ENCODE results near the gene PES1.
"Not testable (repeated sequence)": the region's sequence is repeated elsewhere in the genome, so short reads cannot be mapped to it uniquely, and the experiment has no call there.

Gene PES1

GRCh38 chr22:30634471-30635233, 42.9 kb upstream of the PES1 start:
- peak; percentile 90 for TF ChIP-seq CTCF (conservative IDR thresholded peaks at IDR 0.05; ENCODE audit: low read length)
- DNase-seq (ENCODE audit: low read depth), result peak; percentile 87
- peak overlapping the region; percentile 44 for H3K4me3 ChIP-seq (ENCODE audit: low read length)

GRCh38 chr22:30631469-30631868, 39.8 kb upstream of the PES1 start:
- H3K4me3 ChIP-seq (ENCODE audit: low read length); DNase-seq (ENCODE audit: low read depth): not testable (repeated sequence)

GRCh38 chr22:30628491-30628890, 36.8 kb upstream of the PES1 start:
- no peak for TF ChIP-seq CTCF (conservative IDR thresholded peaks at IDR 0.05; ENCODE audit: low read length)
- no peak overlapping the region for H3K4me3 ChIP-seq (ENCODE audit: low read length)
- DNase-seq (ENCODE audit: low read depth), result no peak

DNA sequence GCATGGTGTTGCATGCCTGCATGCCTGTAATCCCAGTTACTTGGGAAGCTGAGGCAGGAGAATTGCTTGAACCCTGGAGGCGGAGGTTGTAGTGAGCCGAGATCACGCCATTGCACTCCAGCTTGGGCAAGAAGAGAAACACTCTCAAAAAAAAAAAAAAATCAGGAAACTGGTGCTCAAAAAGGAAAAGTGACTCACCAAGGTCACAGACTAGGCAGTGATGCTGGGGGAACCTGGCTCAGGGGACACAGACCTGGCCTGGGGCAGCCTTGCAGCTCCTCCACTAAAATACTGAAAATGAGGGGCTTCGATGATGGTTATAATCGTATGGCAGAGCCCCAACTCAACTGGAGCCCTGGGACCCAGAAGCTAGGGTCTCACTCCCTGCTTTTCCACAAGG, 35.8 kb upstream of the PES1 start:
- H3K4me3 ChIP-seq (ENCODE audit: low read length), result no peak overlapping the region
- no peak for TF ChIP-seq CTCF (conservative IDR thresholded peaks at IDR 0.05; ENCODE audit: low read length)
- DNase-seq (ENCODE audit: low read depth), result no peak

DNA sequence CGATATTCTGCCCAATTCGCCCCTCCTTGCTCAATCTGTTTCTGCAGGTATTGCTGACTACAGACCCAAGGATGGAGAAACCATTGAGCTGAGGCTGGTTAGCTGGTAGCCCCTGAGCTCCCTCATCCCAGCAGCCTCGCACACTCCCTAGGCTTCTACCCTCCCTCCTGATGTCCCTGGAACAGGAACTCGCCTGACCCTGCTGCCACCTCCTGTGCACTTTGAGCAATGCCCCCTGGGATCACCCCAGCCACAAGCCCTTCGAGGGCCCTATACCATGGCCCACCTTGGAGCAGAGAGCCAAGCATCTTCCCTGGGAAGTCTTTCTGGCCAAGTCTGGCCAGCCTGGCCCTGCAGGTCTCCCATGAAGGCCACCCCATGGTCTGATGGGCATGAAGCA, 34.7 kb upstream of the PES1 start:
- no peak for DNase-seq (ENCODE audit: low read depth)
- H3K4me3 ChIP-seq (ENCODE audit: low read length), result no peak overlapping the region

DNA sequence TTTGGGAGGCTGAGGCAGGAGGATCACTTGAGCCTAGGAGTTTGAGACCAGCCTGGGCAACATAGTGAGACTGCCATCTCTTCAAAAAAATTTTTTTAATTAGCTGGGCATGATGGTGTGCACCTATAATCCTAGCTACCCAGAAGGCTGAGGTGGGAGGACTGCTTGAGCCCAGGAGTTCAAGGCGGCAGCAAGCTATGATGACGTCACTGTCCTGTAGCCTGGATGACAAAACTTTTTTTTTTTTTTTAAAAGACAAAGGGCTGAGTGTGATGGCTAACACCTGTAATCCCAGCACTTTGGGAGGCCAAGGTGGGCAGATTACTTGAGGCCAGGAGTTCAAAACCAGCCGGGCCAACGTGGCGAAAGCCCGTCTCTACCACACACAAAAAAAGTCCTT, 28.2 kb upstream of the PES1 start:
- not testable (repeated sequence) for DNase-seq (ENCODE audit: low read depth); H3K4me3 ChIP-seq (ENCODE audit: low read length)

More for the DNA sequence above, 34.7 kb upstream of the PES1 start:
- TF ChIP-seq CTCF (conservative IDR thresholded peaks at IDR 0.05; ENCODE audit: low read length), result no peak

- DNase-seq (ENCODE audit: low read depth), result no peak
- H3K4me3 ChIP-seq (ENCODE audit: low read length), result no peak overlapping the region
- TF ChIP-seq CTCF (conservative IDR thresholded peaks at IDR 0.05; ENCODE audit: low read length), result no peak
These were observed 26.1 kb upstream of the PES1 start for GRCh38 chr22:30617819-30618218.

DNA sequence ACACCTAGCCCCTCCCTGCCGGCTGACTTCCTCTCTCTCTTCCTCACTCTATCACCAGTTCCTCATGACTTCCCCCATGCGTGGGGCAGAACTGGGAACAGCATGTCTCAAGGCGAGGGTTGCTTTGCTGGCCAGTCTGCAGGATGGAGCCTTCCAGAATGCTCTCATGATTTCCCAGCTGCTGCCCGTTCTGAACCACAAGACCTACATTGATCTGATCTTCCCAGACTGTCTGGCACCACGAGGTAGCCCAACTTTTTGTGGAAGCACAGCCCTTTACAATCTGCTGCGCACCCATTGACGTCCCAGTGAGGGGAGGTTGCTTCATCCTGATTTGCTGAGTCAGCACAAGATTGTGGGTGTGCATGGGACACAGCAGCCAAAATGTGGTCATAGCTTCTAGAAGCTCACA, 23.8 kb upstream of the PES1 start:
- no peak for DNase-seq (ENCODE audit: low read depth)
- no peak for TF ChIP-seq CTCF (conservative IDR thresholded peaks at IDR 0.05; ENCODE audit: low read length)
- no peak overlapping the region for H3K4me3 ChIP-seq (ENCODE audit: low read length)
